Lower leg skin (tissue), 4 donors: Measurements from ENCODE around the gene LGR6. TPM values are rescaled to one million over a fixed set of nuclear protein-coding genes. Genes with fewer than 3 reads are reported as not detected.

Experiments
- DNase-seq, 2 donors: peaks; one replicate each; pipeline ENCODE4 v3.0.0-alpha.2; 2019; ENCODE audit warnings: low spot score in 2 of 2
- H3K4me3 ChIP-seq: fragments of 200-600 bp; sonication (generic); 2 replicates; pipeline ENCODE4 v1.5.1; 2017; ENCODE audit warnings: mild to moderate bottlenecking, low read depth; ENCODE audit not compliant: poor library complexity, severe bottlenecking
- POLR2A ChIP-seq, 2 donors: fragments of 450-650 bp; IDR thresholded peaks; one replicate each; pipeline ENCODE4 v1.6.1; 2016 to 2017; ENCODE audit warnings: antibody characterized with exemption in 2 of 2, mild to moderate bottlenecking in 1 of 2, moderate library complexity in 1 of 2
- WGBS, 2 donors: methylation state at CpG; one replicate each; pipeline ENCODE4 v1.1.5; 2018; 5-methylcytosine and 5-hydroxymethylcytosine counted together
- intact Hi-C: fragments of 100-400 bp; cut with DNase I; formaldehyde crosslinking; loops from one replicate; pipeline ENCODE4 v1.15.0; 2023; ENCODE audit warnings: low total_unique reads
- total RNA-seq, 4 donors: library from RNA; depleted of rRNA; stranded (reverse); fragments of >200 nt; gene quantifications; one replicate each; pipeline ENCODE4 v1.1.0, GENCODE V29; 2016
- TF ChIP-seq, protein P1 (sequence below), 3 donors: fragments of 450-650 bp; IDR thresholded peaks; one replicate each; pipeline ENCODE4 v1.5.1; 2016; ENCODE audit warnings: antibody characterized with exemption in 3 of 3, mild to moderate bottlenecking in 3 of 3, moderate library complexity in 2 of 3

Gene LGR6
- total RNA-seq, 4 donors from 2014 or later = 0.39 to 4.4 (median 1.8) TPM

DNA sequence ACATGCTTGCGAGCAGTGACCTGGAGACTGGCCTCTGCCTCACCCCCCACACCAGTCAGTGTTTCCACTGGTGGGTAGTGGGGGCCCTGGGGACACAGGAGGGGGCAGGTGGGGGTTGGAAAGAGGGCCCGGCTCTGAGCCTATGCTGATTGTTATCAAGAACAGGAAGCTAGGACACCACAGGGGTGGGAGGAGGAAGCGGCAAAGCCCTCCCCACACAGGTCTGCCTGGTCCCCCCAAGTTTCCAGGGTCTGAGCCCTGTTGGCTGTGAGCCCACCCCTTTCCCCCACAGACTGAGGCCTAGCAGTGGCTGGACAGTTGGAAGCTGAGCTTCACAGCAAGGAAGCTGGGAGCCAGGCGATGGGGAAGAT lies 31.6 kb upstream of the LGR6 start:
- TF ChIP-seq, protein P1, sequence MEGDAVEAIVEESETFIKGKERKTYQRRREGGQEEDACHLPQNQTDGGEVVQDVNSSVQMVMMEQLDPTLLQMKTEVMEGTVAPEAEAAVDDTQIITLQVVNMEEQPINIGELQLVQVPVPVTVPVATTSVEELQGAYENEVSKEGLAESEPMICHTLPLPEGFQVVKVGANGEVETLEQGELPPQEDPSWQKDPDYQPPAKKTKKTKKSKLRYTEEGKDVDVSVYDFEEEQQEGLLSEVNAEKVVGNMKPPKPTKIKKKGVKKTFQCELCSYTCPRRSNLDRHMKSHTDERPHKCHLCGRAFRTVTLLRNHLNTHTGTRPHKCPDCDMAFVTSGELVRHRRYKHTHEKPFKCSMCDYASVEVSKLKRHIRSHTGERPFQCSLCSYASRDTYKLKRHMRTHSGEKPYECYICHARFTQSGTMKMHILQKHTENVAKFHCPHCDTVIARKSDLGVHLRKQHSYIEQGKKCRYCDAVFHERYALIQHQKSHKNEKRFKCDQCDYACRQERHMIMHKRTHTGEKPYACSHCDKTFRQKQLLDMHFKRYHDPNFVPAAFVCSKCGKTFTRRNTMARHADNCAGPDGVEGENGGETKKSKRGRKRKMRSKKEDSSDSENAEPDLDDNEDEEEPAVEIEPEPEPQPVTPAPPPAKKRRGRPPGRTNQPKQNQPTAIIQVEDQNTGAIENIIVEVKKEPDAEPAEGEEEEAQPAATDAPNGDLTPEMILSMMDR (IDR thresholded peaks at IDR 0.05) = no peak
- no peak for TF ChIP-seq POLR2A (IDR thresholded peaks at IDR 0.05)
- WGBS, 2 donors = 81 to 85% methylated on average over 4 of the region's 4 CpGs
- intact Hi-C loops = no loop called here
- H3K4me3 ChIP-seq = no peak overlapping the region
- no peak for DNase-seq

DNA sequence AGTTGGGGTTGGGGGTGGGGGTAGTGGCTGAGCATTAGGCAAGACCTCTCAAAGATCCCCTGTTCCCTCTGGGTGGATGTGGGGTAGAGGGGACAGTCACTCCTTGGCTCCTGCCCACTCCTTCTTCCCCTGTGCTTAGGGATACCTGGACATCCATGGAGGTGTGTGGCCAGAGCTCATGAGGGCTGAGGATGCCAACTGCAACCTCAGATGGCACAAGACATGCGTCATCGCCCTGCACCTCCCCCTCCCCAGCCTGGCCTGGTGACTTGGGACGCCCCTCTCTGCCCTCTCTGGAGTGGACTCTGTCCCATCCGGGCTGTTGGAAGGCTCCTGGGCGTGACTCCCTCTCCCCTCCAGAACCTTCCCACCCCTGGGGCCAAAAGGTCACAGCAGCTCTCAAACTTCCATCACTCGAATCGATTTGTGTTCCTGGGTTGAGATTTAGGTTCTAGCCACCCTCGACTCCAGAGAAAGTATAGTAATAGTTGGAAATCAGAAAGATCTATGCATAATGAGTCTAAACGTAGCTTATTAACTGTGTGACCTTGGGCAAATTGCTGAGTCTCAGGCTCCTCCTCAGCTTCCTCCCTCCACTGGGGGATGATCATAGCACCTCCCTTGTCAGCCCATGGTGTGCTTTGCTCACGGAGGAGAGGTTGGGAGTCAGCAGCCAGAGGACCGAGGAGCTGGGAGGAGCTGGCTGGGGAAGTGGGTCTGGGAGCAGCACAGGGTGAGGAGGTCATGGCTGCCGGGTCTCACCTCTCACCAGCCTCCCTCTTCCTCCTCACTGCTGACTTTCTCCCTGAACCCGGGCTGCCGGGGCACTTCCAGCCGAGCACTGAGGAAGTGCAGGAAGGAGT lies 30.9 kb upstream of the LGR6 start:
- H3K4me3 ChIP-seq = no peak overlapping the region
- intact Hi-C loops = no loop called here
- TF ChIP-seq POLR2A (IDR thresholded peaks at IDR 0.05) = no peak
- TF ChIP-seq, protein P1 (IDR thresholded peaks at IDR 0.05) = no peak
- no peak for DNase-seq
- WGBS, 2 donors = 68 to 74% methylated on average over 13 to 15 of the region's 15 CpGs

DNA sequence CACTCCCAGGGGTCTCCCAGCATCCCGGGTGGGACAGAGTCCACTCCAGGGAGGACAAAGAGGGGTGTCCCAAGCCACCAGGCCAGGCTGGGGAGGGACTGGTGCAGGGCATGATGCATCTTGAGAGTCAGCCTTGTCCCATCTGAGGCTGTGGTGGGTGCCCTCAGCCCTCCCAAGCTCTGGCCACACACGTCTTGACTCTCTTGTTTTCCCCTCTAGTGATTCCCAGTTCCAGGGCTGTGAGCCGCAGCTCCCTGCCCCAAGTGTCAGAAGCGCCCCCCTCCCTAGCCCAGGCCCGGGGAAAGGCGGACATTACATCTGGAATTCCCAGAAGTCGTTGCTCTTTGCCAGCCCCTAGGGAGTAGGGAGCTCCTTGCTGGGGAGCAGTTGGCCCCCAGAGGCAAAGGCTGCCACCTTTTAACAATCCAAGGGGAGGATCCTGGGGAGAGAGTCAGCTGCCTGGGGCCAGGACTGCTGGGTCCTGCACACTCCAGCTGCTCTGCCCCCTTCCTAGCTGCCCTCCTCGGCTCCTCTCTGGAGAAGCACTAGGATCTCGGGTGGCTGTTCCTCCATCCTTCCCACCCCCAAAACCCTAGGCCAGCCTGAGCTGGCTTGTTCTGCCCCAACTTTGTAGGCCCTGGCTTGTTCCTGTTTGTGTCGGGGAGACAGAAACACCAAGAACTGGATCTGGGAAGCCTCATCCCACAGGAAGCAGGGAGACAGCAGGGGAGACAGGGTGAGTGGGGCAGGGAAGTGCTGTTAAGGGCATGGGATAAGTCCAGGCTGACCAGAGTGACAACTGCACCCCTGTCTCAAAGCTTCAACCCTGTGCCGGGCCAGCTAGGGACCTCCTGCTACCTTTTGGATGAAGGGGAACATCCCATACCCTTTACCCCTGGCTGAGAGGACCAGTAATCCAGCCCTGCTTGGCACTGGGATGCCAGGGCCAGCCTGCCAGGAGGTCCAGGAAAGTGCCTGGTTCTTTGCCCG lies 30.0 kb upstream of the LGR6 start:
- TF ChIP-seq, protein P1 (IDR thresholded peaks at IDR 0.05) = no peak
- no peak for TF ChIP-seq POLR2A (IDR thresholded peaks at IDR 0.05)
- no peak for DNase-seq
- H3K4me3 ChIP-seq = no peak overlapping the region
- 71 to 78% methylated on average over 12 of the region's 12 CpGs for WGBS, 2 donors
- intact Hi-C loops = no loop called here

DNA sequence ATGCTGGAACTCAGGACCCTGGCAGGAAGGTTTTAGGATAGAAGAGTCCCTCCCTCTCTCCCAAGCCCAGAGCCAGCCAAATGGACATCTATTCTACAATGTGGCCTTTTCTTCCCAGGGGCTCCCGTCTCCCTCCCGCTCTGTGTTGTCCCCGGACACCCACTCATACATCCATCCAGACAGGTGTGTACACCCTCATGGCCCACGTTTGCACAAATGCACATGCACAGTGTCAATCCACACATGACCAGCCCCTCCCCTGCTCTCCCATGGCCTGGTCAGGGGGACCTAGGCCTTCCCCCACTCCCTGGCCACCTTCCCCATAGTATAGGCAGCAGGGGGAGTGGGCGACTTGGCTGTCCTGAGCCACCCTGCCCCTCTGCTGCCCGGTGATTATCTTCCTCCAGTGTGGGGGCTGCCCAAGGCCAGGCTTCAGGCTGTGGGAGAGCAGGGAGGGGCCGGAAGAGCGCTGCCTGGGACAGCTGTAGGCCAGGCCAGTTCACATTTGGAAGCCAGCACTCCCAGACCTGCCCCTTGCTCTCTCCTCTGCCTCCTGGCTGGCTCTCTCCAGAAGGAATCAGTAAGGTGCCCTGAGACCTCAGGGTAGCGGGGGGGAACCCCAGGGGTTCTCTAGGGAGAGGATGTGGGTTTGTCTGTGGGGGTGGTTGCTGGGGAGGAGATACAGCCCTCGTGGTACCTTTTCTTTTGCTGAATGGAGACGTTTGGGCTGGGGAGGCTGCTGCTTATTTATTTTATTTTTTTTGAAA lies 29.1 kb upstream of the LGR6 start:
- H3K4me3 ChIP-seq = no peak overlapping the region
- intact Hi-C loops = no loop called here
- 73 to 74% methylated on average over 11 of the region's 11 CpGs for WGBS, 2 donors
- TF ChIP-seq, protein P1 (IDR thresholded peaks at IDR 0.05) = no peak
- no peak for TF ChIP-seq POLR2A (IDR thresholded peaks at IDR 0.05)
- DNase-seq = peak in 1 of 2 donors; percentile 82

DNA sequence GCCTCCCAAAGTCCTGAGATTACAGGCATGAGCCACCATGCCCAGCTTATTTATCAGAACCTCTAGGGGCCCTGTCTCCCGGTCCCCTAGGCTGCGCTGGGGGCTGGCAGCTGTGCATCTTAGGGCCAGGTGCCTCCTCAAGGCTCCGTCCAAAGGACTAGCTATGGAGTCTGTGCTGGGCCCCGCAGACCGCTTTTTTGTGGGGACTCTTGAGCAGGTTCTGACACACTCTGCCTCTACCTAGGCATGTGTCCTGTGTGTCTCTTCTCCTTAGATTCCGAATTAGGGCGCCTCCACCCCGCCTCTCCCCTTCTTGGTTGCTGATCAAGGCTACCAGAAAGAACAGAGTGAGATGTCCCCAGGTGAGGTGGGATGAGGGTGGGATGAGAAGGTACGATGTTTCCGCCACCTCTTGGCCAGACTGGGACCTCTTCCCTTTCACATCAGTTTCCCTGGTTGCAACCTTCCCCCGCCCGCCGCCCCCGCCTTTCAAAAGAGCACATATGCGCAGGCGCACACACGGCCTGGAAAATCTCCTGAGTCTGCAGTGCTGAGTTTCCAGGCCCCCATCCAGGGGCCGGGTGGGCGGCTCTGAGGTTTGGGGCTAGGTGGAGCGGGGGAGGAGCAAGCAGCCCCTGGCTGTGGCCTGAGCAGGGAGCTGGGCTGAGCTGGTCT lies 28.2 kb upstream of the LGR6 start:
- TF ChIP-seq, protein P1 (IDR thresholded peaks at IDR 0.05) = no peak
- TF ChIP-seq POLR2A (IDR thresholded peaks at IDR 0.05) = no peak
- peak in 1 of 2 donors; percentile 84 for DNase-seq
- H3K4me3 ChIP-seq = no peak overlapping the region
- 84 to 89% methylated on average over 20 of the region's 20 CpGs for WGBS, 2 donors
- intact Hi-C loops = no loop called here
